ENCODE results near the gene TMEM80.

- no peak for TF ChIP-seq CTCF (IDR thresholded peaks at IDR 0.05 in 4 of 5, conservative IDR thresholded peaks at IDR 0.05 in 1 of 5)
- no peak for TF ChIP-seq POLR2A (IDR thresholded peaks at IDR 0.05)
Observed at GRCh38 chr11:698493-699115, 3.0 kb downstream of the TMEM80 start.
